NCI-H82 treated with DMSO at 0.1 percent for 48 hours (cell line): Measurements from ENCODE around the gene ZZZ3.
A peak's percentile ranks its signal among the peaks of the same experiment; 100 is the strongest.
"Not testable (repeated sequence)": the region's sequence is repeated elsewhere in the genome, so short reads cannot be mapped to it uniquely, and the experiment has no call there.

Source experiments
- DNase-seq: peaks from one replicate; lab custom pipeline; 2025; ENCODE audit not compliant: unreplicated experiment; lab: John Stamatoyannopoulos, UW

ZZZ3 gene

DNA sequence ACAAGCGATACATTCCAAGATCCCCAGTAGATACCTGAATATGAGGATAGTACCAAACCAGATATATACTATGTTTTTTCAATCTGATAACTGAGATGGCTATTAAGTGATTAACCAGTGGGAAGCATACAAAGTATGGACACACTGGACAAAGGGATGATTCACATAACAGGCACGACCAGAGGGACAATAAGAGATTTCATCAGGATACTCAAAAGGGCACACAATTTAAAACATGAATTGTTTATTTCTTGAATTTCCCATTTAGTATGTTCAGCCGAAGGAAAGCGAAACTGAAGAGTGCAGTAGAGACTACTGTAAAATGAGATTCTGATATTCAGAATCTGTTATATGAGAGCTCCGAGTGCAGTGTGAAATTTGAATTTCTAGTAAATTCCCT, 10.6 kb downstream of the ZZZ3 start:
- no peak for DNase-seq

DNA sequence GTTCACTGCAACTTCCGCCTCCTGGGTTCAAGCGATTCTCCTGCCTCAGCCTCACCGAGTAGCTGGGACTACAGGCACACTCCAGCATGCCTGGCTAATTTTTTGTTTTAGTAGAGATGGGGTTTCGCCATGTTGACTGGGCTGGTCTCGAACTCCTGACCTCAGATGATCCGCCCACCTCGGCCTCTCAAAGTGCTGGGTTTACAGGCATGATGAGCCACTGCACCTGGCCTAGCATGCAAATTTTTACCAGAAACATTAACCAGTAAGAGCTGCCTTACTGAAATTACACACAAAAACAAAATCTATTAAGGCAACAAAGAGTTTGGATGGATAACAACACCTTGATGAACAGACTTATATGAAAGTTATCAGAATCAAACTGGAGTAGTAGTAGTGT, 12.1 kb downstream of the ZZZ3 start:
- DNase-seq = no peak

DNA sequence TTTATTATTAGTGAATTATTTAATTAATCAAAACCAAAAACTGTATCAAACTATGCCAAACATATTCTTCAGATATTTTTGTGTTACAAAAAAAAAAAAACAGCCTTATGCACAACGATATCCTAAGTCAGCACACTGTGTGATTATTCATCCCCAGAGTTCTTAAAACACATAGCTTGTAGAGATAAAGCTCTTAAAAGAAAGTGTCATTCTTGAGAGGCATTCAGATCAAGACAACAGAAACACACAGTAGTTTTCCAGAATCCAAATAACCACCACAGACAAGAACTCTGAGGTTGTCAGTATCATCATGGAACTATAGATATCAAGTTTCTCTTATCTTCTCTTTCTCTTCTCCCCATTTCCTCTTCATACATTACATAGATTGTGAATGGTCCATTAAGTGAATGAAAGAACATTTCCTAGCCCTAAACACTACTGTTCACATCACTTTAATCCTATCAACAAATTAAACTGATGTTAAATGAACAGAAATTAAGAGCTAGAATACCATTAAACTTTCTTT, 13.5 kb downstream of the ZZZ3 start:
- no peak for DNase-seq

DNA sequence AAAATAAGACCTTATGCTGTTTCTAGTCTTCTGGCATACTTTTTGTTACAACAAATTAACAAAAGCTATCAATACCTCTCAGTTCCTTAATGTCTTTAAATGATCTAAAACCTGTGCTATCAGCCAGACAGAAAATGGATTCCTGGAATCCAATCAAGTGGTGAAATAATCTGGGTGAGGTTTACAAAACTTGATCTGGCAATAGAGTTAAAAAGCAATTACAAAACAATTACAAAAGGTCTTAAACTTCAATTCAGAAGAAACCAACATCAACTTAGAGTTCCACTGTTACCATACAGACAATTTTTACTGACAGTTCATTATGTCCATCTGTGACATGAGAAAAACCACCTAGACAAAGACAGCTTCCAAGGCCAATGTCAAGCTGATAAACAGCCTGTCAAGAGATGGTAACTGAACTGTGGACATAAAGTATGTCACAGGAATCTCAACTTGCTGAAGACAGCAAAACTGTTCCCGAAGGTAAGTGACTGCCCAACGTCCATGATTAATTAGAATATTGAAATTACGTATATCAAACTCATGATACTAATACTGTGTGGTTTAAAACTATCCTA, 17.4 kb downstream of the ZZZ3 start:
- peak; percentile 44 for DNase-seq

DNA sequence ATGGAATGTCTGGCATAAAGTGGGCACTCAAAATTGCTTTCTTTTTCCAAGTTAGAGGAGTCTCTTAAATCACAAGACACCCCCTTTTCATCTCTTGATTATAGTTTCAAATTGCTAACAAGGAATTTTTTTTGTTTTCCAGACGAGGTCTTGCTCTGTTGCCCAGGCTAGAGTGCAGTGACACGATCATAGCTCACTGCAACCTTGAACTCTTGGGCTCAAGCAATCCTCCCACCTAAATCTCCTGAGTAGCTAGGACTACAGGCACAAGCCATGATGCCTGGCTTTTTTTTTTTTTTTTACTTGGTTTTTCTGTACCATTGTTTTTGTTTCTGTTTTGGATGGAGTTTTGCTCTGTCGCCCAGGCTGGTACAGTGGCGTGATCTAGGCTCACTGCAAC, 20.8 kb downstream of the ZZZ3 start:
- no peak for DNase-seq

DNA sequence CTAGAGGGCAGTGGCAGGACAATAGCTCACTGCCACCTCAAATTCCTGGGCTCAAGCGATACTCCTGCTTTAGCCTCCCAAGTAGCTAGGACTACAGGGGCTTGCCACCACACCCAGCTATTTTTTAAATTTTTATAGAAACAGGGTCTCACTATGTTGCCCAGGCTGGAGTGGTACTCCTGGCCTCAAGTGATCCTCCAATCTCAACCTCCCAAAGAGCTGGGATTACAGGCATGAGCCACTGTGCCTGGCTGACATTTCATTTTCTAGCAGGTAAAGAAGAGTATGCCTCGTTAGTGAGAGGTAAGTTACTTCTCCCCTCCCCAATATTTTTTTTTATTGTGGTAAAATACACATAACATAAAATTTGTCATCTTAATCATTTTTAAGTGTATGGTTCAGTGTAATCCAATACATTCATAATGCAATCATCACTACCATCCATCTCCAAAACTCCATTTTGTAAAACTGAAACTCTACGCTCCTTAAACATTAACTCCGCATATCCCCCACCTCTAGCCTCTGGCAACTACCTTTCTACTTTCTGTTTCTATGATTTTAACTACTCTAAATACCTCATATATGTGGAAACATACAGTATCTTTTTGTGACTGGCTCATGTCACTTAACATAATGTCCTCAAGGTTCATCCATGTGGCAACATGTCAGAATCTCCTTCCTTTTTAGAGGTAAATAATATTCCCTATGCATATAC, 22.4 kb downstream of the ZZZ3 start:
- DNase-seq = no peak

DNA sequence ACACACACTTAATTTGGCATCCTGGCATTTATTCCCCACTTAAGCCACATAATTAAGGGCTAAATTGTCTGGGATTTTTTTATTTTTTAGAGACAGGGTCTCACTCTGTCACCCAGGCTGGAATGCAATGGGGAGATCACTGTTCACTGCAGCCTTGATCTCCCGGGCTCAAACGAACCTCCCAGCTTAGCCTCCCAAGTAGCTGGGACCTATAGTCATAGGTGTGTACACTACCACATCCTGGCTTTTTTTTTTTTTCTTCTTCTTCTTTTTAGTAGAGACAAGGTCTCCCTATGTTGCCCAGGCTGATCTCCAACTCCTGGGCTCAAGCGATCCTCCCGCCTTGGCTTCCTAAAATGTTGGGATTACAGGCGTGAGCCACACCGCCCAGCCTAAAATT, 24.2 kb downstream of the ZZZ3 start:
- DNase-seq = no peak

DNA sequence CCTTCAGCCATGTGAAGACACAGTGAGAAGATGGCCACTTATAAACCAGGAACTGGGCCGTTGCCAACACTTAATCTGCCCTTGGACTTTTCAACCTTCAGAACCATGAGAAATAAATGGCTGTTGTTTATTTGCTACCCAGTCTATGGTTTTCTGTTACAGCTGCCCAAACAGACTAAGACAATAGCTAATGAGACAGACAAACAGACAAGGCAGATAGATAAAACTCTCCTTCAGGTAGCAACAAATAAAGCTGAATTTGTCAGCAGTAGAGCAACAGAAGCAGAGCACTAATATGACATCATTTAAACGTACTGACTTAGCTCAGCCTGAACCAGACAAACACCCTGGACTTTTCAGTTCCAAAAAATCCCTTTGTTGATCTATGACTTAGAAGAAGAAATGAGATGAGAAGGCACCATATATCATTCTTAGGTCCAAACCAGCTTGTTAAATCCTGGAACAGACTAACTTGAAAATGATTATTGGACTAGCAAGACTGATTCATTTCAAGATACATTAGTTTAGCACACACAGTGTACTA, 27.0 kb downstream of the ZZZ3 start:
- DNase-seq = no peak

DNA sequence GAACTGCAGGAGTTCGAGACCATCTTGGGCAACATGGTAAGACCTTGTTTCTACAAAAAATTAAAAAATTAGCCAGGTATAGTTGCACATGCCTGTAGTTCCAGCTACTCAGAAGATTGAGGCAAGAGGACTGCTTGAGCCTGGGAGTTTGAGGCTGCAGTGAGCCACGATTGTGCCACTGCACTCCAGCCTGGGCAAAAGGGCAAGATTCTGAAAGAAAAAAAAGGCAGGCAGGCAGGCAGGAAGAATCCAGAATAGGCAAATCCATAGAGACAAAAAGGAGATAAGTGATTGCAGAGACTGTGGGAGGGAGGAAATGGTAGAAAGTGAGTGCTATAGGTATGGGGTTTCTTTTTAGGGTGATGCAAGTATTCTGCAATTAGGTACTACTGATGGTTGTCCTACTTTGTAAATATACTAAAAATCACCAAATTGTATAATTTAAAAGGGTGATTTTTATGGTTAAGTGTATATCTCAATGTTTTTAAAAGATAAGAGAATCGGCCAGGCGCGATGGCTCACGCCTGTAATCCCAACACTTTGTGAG, 29.4 kb downstream of the ZZZ3 start:
- DNase-seq = no peak

DNA sequence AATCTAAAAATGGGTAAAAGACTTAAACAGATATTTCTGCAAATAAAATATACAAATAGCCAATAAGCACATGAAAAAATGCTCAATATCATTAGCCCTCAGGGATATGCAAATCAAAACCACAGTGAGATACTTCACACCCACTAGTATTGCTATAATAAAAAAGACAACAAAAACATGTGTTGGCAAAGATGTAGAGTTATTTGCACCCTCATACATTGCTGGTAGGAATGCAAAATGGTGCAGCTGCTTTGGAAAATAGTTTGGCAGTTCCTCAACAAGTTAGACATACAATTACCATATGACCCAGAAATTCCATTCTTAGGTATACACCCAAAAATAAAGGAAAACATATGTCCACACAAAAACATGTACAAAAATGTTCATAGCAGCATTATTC, 30.2 kb downstream of the ZZZ3 start:
- DNase-seq = no peak

DNA sequence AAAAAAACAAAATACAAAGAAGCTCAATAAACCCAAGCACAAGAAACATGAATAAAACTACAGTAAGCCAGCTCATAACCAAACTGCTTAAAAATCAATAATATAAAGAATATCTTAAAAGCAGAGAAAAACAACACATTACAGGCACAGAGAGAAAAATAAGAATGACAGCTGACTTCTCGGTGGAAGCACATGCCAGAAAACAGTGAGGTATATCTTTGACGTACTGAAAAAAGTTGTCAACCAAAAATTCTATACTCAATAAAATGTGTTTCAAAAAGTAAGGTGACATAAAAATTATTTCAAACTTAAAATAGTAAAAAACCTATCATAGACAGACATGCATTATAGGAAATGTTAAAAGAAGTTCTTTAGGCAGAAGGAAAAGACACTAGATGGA, 33.3 kb downstream of the ZZZ3 start:
- no peak for DNase-seq

DNA sequence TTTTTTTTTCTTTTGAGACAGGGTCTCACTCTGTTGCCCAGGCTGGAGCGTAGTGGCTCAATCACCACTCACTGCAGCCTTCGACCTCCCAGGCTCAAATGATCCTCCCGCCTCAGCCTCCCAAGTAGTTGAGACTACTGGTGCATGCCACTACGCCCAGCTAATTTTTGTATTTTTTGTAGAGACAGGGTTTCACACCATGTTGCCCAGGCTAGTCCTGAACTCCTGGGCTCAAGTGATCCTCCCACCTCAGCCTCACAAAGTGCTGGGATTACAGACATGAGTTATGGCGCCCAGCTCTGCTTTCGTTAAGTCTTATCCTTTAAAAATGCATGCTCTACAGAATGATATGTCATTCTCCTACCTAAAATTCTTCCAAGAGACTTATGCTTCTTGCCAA, 36.2 kb downstream of the ZZZ3 start:
- not testable (repeated sequence) for DNase-seq

DNA sequence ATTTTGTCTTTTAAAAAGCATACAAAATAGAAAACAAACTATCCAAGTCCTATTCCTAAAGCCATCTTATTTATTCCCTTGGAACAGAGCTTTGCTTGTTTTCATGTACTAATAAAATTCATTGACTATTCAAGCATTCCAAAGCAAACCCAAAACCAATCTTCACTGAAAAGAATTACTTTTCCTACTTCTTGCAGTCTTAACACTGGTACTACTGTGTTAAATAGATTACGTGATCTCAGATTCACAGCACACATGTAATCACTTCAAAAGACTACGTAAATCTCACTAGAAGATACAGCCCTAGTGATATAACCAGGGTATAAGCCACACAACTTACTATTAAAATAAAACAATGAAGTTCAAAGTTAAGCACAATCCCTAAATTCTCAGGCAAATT, 39.0 kb downstream of the ZZZ3 start:
- no peak for DNase-seq

DNA sequence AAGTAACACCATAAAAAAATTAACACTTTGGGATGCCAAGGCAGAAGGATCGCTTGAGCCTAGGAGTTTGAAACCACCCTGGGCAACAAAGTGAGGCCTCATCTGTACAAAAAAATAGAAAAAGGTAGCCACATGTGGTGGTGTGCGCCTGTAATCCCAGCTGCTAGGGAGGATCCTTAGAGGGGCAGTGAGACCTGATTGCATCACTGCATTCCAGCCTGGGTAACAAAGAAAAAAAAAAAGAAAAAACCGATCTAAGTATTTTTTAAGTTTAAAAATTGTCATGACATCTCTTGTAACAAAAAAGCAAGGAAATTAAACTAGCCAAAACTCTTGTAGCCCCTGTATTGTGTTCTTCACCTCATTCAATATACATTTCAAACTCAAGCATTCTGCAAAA, 39.5 kb downstream of the ZZZ3 start:
- DNase-seq = no peak

DNA sequence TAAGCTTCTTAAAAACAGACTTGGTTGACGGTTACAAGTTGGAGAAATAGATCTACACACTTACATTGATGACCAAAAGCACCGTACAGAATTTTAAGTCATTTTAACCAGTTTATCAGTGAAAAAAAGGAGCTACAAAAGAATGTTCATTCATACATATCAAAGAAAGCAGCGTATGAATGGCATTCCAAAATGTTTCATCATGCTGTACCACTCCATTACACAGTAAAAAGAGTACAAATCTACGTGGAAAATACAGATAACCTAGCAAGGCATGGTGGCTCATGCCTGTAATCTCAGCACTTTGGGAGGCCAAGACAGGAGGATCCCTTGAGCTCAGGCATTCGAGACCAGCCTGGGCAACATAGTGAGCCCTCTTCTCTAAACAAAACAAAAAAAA, 40.3 kb downstream of the ZZZ3 start:
- DNase-seq = no peak

DNA sequence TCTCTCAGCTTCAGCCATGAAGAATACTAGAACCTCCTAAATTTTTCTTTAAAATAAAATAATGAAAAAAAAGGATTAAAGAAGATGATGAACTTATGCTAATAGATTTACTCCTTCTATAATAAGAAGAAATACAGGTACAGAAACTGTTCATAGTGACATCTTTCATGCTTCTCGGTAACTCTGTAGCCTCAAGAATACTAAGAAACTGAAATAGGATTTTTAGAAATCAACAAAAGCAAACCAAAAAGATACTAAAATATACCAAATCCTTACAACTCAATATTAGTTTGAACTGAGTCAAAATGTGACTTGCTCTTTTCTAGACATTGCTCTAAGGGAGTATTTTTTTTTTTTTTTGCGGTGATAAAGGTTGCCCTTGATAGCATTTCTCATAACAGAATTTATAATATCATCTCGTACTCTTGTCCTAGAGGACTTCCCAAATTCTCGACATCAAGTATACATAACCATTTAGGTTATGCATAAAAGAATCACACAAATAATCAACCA, 42.8 kb downstream of the ZZZ3 start:
- no peak for DNase-seq

DNA sequence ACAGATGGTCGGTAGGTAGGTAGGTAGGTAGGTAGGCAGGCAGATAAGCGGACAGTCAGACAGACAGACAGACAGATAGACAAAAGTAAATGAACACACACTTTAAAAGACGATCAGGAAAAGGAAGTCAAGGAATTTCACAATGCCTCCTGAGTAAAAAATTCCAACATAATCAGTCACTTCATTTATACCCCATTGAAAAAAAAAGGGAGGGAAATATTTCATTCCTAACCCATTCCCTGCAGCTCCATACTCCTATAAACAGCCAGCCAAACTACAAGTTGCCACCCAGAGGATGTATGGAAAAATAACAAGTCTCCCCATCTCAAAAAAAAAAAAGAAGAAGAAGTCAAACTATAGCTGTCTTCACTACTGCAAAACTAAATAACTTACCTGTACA, 43.4 kb downstream of the ZZZ3 start:
- DNase-seq = no peak

DNA sequence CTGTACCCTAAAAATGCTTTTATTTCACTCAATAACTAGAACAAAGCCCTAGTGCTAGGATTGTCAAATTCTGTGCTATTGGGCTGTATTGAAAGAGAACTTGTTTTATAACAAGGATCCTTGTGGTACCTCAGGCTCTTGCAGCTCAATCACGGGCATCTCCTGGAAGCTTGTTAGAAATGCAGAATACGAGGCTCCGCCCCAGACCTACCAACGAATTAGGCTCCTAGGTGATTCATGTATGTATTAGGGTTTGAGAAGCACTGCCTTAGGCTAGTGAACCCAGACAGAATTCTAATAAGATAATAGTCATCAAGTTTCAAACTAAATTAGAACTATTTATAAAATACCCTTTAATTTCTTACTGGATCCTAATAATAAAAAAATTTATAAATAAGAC, 45.6 kb downstream of the ZZZ3 start:
- DNase-seq = no peak
